Natural killer cell (primary cell): ENCODE data around the gene BICC1. TPM values are rescaled to one million over a fixed set of nuclear protein-coding genes. Genes with fewer than 3 reads are reported as not detected.

Experiments used
- ATAC-seq, 3 donors: fragments of 150-1000 bp in 2 of 3; fragments of 200-7000 bp in 1 of 3; cut with Tn5 transposase; 1 replicate in 1 of 3; 2 replicates in 2 of 3; pipeline ENCODE4 v1.10.0; 2021; ENCODE audit warnings: mild to moderate bottlenecking in 2 of 3, moderate library complexity in 2 of 3
- DNase-seq, 2 donors: peaks; one replicate each; pipeline versions ENCODE4 v3.0.0 to v3.0.0-alpha.2; 2013 to 2021; ENCODE audit warnings: mixed read lengths in 1 of 2
- H3K27ac ChIP-seq: one replicate; pipeline ENCODE4 v1.5.1; 2013; ENCODE audit warnings: mild to moderate bottlenecking, low read length
- H3K27me3 ChIP-seq: one replicate; pipeline ENCODE4 v1.6.1; 2013; ENCODE audit warnings: low read length; ENCODE audit not compliant: control insufficient read depth, insufficient read depth
- H3K36me3 ChIP-seq: one replicate; pipeline ENCODE4 v1.6.1; 2013; ENCODE audit warnings: low read length; ENCODE audit not compliant: control insufficient read depth, insufficient read depth
- H3K4me1 ChIP-seq: one replicate; pipeline ENCODE4 v1.6.1; 2013; ENCODE audit warnings: low read length; ENCODE audit not compliant: control insufficient read depth, insufficient read depth
- H3K4me3 ChIP-seq: one replicate; pipeline ENCODE4 v1.5.1; 2013; ENCODE audit warnings: low read length
- H3K9me3 ChIP-seq: one replicate; pipeline ENCODE4 v1.6.1; 2013; ENCODE audit warnings: low read length; ENCODE audit not compliant: control insufficient read depth, insufficient read depth
- H3K27ac Mint-ChIP-seq, 2 donors: one replicate each; pipeline ENCODE4 v1.8.0; 2022; ENCODE audit warnings: mild to moderate bottlenecking in 2 of 2, mixed read lengths in 2 of 2, moderate library complexity in 1 of 2
- H3K27me3 Mint-ChIP-seq, 2 donors: one replicate each; pipeline ENCODE4 v1.8.0; 2022; ENCODE audit warnings: low read depth in 2 of 2, mixed read lengths in 2 of 2
- H3K36me3 Mint-ChIP-seq: one replicate; pipeline ENCODE4 v1.8.0; 2022; ENCODE audit warnings: mixed read lengths
- H3K4me1 Mint-ChIP-seq, 2 donors: one replicate each; pipeline ENCODE4 v1.8.0; 2022; ENCODE audit warnings: mixed read lengths in 2 of 2
- H3K4me3 Mint-ChIP-seq: one replicate; pipeline ENCODE4 v1.8.0; 2022; ENCODE audit warnings: mild to moderate bottlenecking, moderate library complexity, mixed read lengths
- H3K9me3 Mint-ChIP-seq, 2 donors: one replicate each; pipeline ENCODE4 v1.8.0; 2022; ENCODE audit warnings: mixed read lengths in 2 of 2
- WGBS: methylation state at CpG from one replicate; pipeline ENCODE4 v1.1.7; 2013; ENCODE audit warnings: missing lambda C conversion rate; ENCODE audit not compliant: insufficient coverage; 5-methylcytosine and 5-hydroxymethylcytosine counted together
- intact Hi-C: fragments of 100-400 bp; cut with micrococcal nuclease; formaldehyde crosslinking; loops from one replicate; pipeline ENCODE4 v1.14.2; 2022
- total RNA-seq, 4 donors: library from RNA; stranded (reverse); fragments of 120-200 nt in 1 of 4; gene quantifications; one replicate each; pipeline versions ENCODE4 v1.2.3 to v1.2.4, GENCODE V29; 2013 to 2022
- TF ChIP-seq, protein P1 (sequence below): fragments of 200-600 bp; IDR thresholded peaks from one replicate; pipeline ENCODE4 v1.8.0; 2022; ENCODE audit warnings: antibody characterized with exemption

The BICC1 gene
- total RNA-seq, 3 donors from 2014 or later (not counting 1 experiment from before 2014, with no cell fraction given): 0.14 TPM; not detected in 2

DNA sequence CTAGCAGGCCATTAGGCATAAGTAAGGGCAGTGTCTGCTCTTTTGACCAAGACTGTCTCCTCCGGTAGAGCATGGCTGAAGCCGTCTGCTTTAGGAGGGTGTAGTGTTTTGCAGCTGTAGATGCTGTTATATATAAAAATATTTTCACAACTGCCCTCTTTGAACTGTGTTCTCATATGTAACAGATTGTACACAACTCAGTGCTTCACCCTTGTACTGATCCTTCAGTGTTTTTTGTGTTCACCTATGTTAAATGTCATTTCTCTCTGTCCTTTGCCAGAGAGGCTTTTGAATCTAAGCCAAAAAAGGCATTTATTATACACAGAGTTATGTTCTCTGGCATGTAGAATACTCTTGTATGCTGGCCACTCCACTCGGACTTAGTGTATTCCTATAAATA is 135.5 kb downstream of the BICC1 start:
- WGBS: no CpG with 5 or more reads among the region's 3 CpGs
- peaks cover 0 to 4% of the 10 kb centered on the region in 2 donors for H3K9me3 Mint-ChIP-seq

DNA sequence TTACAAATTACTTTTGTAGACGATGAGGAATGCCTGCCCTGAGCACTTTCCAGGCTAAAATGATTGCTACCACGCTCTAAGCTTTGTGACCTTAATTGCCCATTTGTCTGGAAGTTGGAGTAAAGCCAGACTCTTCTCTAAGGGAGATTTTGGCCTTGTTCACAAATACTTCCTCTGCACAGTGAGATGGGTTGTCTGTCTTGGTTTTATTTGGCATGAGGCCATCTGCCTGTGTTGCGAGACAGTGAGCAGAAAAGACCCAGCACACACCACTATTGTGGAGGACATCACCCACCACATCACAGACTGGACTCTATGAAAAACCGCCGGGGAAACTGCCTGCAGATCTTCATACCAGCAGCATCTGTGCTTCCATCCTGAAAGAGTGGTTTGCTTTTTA is 138.4 kb downstream of the BICC1 start:
- no peaks in the 10 kb centered on the region for H3K36me3 ChIP-seq
- H3K4me3 ChIP-seq: no peak overlapping the region
- DNase-seq (no peak), ATAC-seq (no peak)
- H3K27ac Mint-ChIP-seq: no peak overlapping the region
- H3K9me3 Mint-ChIP-seq: peaks cover 0 to 4% of the 10 kb centered on the region in 2 donors
- H3K4me1 ChIP-seq: no peaks in the 10 kb centered on the region
- no peak overlapping the region for H3K4me3 Mint-ChIP-seq
- no peaks in the 10 kb centered on the region for H3K36me3 Mint-ChIP-seq
- no peaks in the 10 kb centered on the region for H3K27me3 Mint-ChIP-seq
- no peaks in the 10 kb centered on the region for H3K9me3 ChIP-seq
- H3K27ac ChIP-seq: no peak overlapping the region
- 9% methylated on average over 5 of the region's 5 CpGs for WGBS
- TF ChIP-seq, protein P1, sequence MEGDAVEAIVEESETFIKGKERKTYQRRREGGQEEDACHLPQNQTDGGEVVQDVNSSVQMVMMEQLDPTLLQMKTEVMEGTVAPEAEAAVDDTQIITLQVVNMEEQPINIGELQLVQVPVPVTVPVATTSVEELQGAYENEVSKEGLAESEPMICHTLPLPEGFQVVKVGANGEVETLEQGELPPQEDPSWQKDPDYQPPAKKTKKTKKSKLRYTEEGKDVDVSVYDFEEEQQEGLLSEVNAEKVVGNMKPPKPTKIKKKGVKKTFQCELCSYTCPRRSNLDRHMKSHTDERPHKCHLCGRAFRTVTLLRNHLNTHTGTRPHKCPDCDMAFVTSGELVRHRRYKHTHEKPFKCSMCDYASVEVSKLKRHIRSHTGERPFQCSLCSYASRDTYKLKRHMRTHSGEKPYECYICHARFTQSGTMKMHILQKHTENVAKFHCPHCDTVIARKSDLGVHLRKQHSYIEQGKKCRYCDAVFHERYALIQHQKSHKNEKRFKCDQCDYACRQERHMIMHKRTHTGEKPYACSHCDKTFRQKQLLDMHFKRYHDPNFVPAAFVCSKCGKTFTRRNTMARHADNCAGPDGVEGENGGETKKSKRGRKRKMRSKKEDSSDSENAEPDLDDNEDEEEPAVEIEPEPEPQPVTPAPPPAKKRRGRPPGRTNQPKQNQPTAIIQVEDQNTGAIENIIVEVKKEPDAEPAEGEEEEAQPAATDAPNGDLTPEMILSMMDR: no peak
- H3K27me3 ChIP-seq: no peaks in the 10 kb centered on the region
- intact Hi-C loops: no loop called here
- H3K4me1 Mint-ChIP-seq: no peaks in the 10 kb centered on the region

More for the DNA sequence above, 135.5 kb downstream of the BICC1 start:
- DNase-seq (no peak), ATAC-seq (no peak)
- Histone ChIP-seq H3K27ac (no peak overlapping the region), H3K4me1 (no peaks in the 10 kb centered on the region), H3K9me3 (no peaks in the 10 kb centered on the region), H3K4me3 (no peak overlapping the region), H3K27me3 (no peaks in the 10 kb centered on the region), H3K36me3 (no peaks in the 10 kb centered on the region)
- no peak overlapping the region for H3K27ac Mint-ChIP-seq
- no peaks in the 10 kb centered on the region for H3K36me3 Mint-ChIP-seq
- TF ChIP-seq, protein P1: no peak
- H3K4me1 Mint-ChIP-seq: no peaks in the 10 kb centered on the region
- H3K27me3 Mint-ChIP-seq: no peaks in the 10 kb centered on the region
- intact Hi-C loops: no loop called here
- no peak overlapping the region for H3K4me3 Mint-ChIP-seq

DNA sequence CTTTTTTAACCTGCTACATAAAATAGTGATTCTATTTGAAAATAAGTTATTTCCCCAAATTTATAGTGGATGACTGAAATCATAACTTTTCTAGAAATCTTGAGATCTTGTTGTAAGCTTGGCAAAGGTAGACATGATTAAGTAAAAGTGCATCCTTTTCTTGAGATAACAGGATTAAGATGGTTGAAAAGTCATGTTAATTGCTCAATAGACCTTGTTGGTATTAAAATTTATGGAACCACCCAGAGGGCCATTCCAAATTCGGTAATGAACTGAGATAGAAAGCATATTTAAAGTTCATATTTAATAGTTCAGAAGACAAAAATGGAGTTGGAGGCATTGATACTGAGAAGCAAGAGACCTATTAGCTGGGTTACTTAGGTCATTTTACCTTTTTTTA is 139.1 kb downstream of the BICC1 start:
- DNase-seq (no peak), ATAC-seq (no peak)
- H3K36me3 Mint-ChIP-seq: no peaks in the 10 kb centered on the region
- 78% methylated on average over 1 of the region's 1 CpG for WGBS
- H3K9me3 Mint-ChIP-seq: peaks cover 0 to 6% of the 10 kb centered on the region in 2 donors
- no peaks in the 10 kb centered on the region for H3K36me3 ChIP-seq
- no peaks in the 10 kb centered on the region for H3K27me3 Mint-ChIP-seq
- intact Hi-C loops: no loop called here
- no peaks in the 10 kb centered on the region for H3K4me1 ChIP-seq
- no peak overlapping the region for H3K4me3 Mint-ChIP-seq
- H3K27ac ChIP-seq: no peak overlapping the region
- no peak overlapping the region for H3K27ac Mint-ChIP-seq
- H3K4me3 ChIP-seq: no peak overlapping the region
- H3K4me1 Mint-ChIP-seq: no peaks in the 10 kb centered on the region
- TF ChIP-seq, protein P1: no peak
- H3K27me3 ChIP-seq: no peaks in the 10 kb centered on the region
- no peaks in the 10 kb centered on the region for H3K9me3 ChIP-seq

DNA sequence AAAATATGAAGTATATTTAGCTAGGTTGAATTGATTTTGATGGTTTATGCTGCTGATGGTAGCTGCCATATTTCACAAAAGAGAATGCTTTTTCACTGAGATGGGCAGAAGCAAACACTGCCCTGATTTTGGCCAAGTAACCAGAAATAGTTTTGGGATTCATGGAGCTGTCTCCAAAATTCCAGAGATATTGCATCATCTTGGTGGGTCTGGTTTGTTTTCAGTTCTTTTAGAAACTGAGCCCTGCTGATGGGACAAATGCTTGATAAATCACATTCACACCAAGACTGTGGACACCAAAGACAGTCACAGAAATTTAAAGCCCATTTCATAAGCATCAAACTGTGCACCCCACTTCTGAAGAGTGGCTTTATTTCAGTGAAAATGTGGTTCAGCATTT is 140.5 kb downstream of the BICC1 start:
- H3K4me1 ChIP-seq: no peaks in the 10 kb centered on the region
- H3K27me3 ChIP-seq: no peaks in the 10 kb centered on the region
- no peaks in the 10 kb centered on the region for H3K9me3 ChIP-seq
- H3K36me3 ChIP-seq: no peaks in the 10 kb centered on the region
- no peak for ATAC-seq
- H3K4me3 ChIP-seq: no peak overlapping the region
- TF ChIP-seq, protein P1: no peak
- Mint-ChIP-seq H3K9me3 (peaks cover 5 to 11% of the 10 kb centered on the region in 2 donors), H3K27ac (no peak overlapping the region), H3K36me3 (no peaks in the 10 kb centered on the region), H3K4me1 (no peaks in the 10 kb centered on the region), H3K4me3 (no peak overlapping the region), H3K27me3 (no peaks in the 10 kb centered on the region)
- intact Hi-C loops: no loop called here
- DNase-seq: no peak
- H3K27ac ChIP-seq: no peak overlapping the region
